Peyer's patch (tissue), 4 donors: ENCODE results near the gene KCNC4.

Experiments used
- POLR2A ChIP-seq, 2 donors: fragments of 450-650 bp; IDR thresholded peaks; one replicate each; pipeline ENCODE4 v1.5.1; 2017; ENCODE audit warnings: antibody characterized with exemption in 2 of 2, mild to moderate bottlenecking in 2 of 2, moderate library complexity in 2 of 2
- TF ChIP-seq, protein P1 (sequence below), 6 experiments: fragments of 450-650 bp in 4 of 6; fragments of 200-600 bp in 2 of 6; sonication (generic) in 1 of 6; IDR thresholded peaks; one replicate each; pipeline ENCODE4 v1.5.1; 2017 to 2019; ENCODE audit warnings: antibody characterized with exemption in 6 of 6, mild to moderate bottlenecking in 3 of 6, moderate library complexity in 1 of 6

DNA sequence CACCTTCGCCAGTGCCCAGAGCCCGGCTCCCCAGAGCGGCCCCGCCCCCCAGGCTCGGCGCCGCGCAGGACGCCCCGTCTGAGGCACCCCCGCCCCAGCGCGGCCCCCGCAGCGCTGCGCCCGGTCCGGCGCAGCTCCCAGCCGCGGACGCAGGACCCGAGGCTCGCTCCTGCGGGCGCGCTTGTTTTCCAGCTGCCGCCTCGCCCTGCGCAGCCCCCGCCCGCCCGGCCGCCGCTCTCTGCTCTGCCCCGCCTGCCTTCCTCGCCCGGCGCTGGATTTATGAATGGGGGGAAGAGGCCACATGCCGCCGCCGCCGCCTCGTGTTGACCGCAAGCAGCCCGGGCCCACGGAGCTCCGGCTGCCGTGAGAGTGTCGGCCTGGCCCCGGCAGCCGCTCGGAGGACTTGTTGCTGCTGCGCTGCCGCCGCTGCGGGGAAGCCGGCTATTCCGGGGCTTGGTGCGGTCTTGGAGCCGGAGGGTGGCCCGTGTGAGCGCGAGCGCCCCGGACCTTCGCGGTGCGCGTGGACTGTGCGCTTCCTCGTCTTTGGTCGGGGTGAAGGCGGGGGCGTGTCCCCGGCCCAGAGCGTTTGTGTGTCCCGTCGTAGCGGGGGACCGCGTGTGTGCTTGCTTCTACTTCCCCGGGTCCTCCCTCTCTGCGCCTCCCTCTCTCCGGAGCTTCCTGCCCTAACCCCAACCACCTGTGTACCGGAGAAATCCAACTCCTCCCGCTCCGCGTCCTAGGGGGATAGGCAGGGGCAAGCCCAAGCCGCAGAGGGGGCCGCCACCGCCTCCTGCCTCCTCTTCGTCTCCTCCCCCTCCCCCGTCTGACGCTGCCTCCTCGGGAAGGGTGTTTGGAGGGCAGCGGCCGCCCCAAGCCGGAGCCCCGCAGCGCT is 736 bp downstream of the KCNC4 start:
- TF ChIP-seq, protein P1, sequence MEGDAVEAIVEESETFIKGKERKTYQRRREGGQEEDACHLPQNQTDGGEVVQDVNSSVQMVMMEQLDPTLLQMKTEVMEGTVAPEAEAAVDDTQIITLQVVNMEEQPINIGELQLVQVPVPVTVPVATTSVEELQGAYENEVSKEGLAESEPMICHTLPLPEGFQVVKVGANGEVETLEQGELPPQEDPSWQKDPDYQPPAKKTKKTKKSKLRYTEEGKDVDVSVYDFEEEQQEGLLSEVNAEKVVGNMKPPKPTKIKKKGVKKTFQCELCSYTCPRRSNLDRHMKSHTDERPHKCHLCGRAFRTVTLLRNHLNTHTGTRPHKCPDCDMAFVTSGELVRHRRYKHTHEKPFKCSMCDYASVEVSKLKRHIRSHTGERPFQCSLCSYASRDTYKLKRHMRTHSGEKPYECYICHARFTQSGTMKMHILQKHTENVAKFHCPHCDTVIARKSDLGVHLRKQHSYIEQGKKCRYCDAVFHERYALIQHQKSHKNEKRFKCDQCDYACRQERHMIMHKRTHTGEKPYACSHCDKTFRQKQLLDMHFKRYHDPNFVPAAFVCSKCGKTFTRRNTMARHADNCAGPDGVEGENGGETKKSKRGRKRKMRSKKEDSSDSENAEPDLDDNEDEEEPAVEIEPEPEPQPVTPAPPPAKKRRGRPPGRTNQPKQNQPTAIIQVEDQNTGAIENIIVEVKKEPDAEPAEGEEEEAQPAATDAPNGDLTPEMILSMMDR (IDR thresholded peaks at IDR 0.05) = no peak
- TF ChIP-seq POLR2A (IDR thresholded peaks at IDR 0.05) = no peak
